Kidney (tissue), 14 donors: ENCODE measurements around the gene FNTB. TPM values are rescaled to one million over a fixed set of nuclear protein-coding genes. Genes with fewer than 3 reads are reported as not detected.

Source experiments
- DNase-seq, 5 donors: peaks; one replicate each; pipeline ENCODE4 v3.0.0-alpha.2; 2013 to 2020
- FAIRE-seq: peaks from 2 replicates; lab custom pipeline; 2012; peaks lifted over from hg19 to GRCh38; lab: Jason Lieb, UNC
- H3K27ac ChIP-seq, 2 donors: one replicate each; pipeline ENCODE4 v1.7.0; 2013; ENCODE audit warnings: low read depth in 2 of 2, low read length in 2 of 2, inconsistent platforms in 1 of 2
- H3K27me3 ChIP-seq: one replicate; pipeline ENCODE4 v1.7.1; 2013; ENCODE audit warnings: low read length, inconsistent platforms; ENCODE audit not compliant: control insufficient read depth, insufficient read depth
- H3K36me3 ChIP-seq, 3 donors: one replicate each; pipeline versions ENCODE4 v1.7.0 to v1.7.1; 2013; ENCODE audit warnings: low read length in 3 of 3, control low read depth in 1 of 3, inconsistent platforms in 1 of 3; ENCODE audit not compliant: insufficient read depth in 3 of 3, control insufficient read depth in 2 of 3
- H3K4me1 ChIP-seq, 3 donors: one replicate each; pipeline versions ENCODE4 v1.7.0 to v1.7.1; 2013; ENCODE audit warnings: low read length in 3 of 3, inconsistent platforms in 1 of 3, low read depth in 1 of 3; ENCODE audit not compliant: control insufficient read depth in 2 of 3, insufficient read depth in 2 of 3
- H3K4me3 ChIP-seq, 3 donors: one replicate each; pipeline versions ENCODE4 v1.7.0 to v1.8.1; 2013; ENCODE audit warnings: low read length in 3 of 3, control low read depth in 1 of 3, inconsistent platforms in 1 of 3
- H3K9ac ChIP-seq, 3 donors: one replicate each; pipeline versions ENCODE4 v1.7.0 to v1.7.1; 2013; ENCODE audit warnings: low read length in 3 of 3, control low read depth in 1 of 3, inconsistent platforms in 1 of 3
- H3K9me3 ChIP-seq, 3 donors: one replicate each; pipeline versions ENCODE4 v1.7.0 to v1.7.1; 2013; ENCODE audit warnings: low read length in 3 of 3, control low read depth in 1 of 3, inconsistent platforms in 1 of 3; ENCODE audit not compliant: control insufficient read depth in 2 of 3, insufficient read depth in 1 of 3
- CTCF ChIP-seq: IDR thresholded peaks from 3 replicates; pipeline ENCODE4 v1.5.1; 2012; ENCODE audit warnings: mild to moderate bottlenecking, moderate library complexity, borderline replicate concordance; ENCODE audit not compliant: insufficient read depth; ENCODE audit errors: extremely low read depth
- intact Hi-C: fragments of 100-400 bp; cut with DNase I; formaldehyde crosslinking; loops from one replicate; pipeline ENCODE4 v1.11.1; 2022
- polyA plus RNA-seq: library from polyadenylated mRNA; stranded (reverse); fragments of 350-450 nt; fragmentation: Illumina TruSeq; extraction: RNeasy Lipid Tissue Mini Kit (QIAGEN cat#74804); gene quantifications from one replicate; pipeline ENCODE4 v1.2.3, GENCODE V29; 2014; ENCODE audit warnings: low read depth, low replicate concordance; ENCODE audit not compliant: insufficient read depth
- total RNA-seq: library from RNA; stranded (reverse); fragmentation: NEBNext Ultra II Directional; extraction: Animal tissue kit (Norgen Biotek cat#: 25700); gene quantifications from one replicate; pipeline ENCODE4 v1.2.1, GENCODE V29; 2021
- donor health status: control.
- donor health status: control.
- donor health status: control.
- donor health status: control.
- donor health status: control.
- donor health status: DM: yes; HTN: yes; CAD: no.
- donor health status: Normal renal cell carcinoma (clear cell type).

The FNTB gene
- total and polyA plus RNA-seq, 2 donors from 2014 or later = 13.6 to 15.0 TPM

- H3K27ac ChIP-seq = no peak overlapping the region
- H3K36me3 ChIP-seq = peaks cover 7 to 21% (median 18%) of the 10 kb centered on the region in 3 donors
- no peak for FAIRE-seq
- no peak for DNase-seq
- TF ChIP-seq CTCF = no peak
- intact Hi-C loops = no loop called here
- H3K4me1 ChIP-seq = no peaks in the 10 kb centered on the region
- H3K9ac ChIP-seq = no peak overlapping the region
- no peaks in the 10 kb centered on the region for H3K27me3 ChIP-seq
- no peaks in the 10 kb centered on the region for H3K9me3 ChIP-seq
- no peak overlapping the region for H3K4me3 ChIP-seq
Measured at GRCh38 chr14:65062096-65063075, 75.7 kb downstream of the FNTB start.

GRCh38 chr14:65065719-65066118 lies 79.0 kb downstream of the FNTB start:
- Histone ChIP-seq H3K4me1 (peaks cover 0 to 5% (median 0%) of the 10 kb centered on the region in 3 donors), H3K9me3 (no peaks in the 10 kb centered on the region), H3K4me3 (no peak overlapping the region), H3K27ac (no peak overlapping the region), H3K36me3 (peaks cover 7 to 26% (median 23%) of the 10 kb centered on the region in 3 donors), H3K9ac (no peak overlapping the region), H3K27me3 (no peaks in the 10 kb centered on the region)
- no peak for TF ChIP-seq CTCF
- intact Hi-C loops = no loop called here
- FAIRE-seq = no peak
- no peak for DNase-seq

GRCh38 chr14:65069874-65070413 lies 83.2 kb downstream of the FNTB start:
- H3K4me1 ChIP-seq = peaks cover 3 to 35% (median 34%) of the 10 kb centered on the region in 3 donors
- intact Hi-C loops = no loop called here
- no peak overlapping the region for H3K27ac ChIP-seq
- H3K4me3 ChIP-seq = no peak overlapping the region
- no peak for TF ChIP-seq CTCF
- H3K36me3 ChIP-seq = peaks cover 4 to 9% (median 8%) of the 10 kb centered on the region in 3 donors
- no peaks in the 10 kb centered on the region for H3K9me3 ChIP-seq
- DNase-seq = no peak
- no peaks in the 10 kb centered on the region for H3K27me3 ChIP-seq
- no peak overlapping the region for H3K9ac ChIP-seq
- FAIRE-seq = no peak
